GM12878 (cell line): ENCODE data around the gene PTPRU. TPM values are rescaled to one million over a fixed set of nuclear protein-coding genes. Genes with fewer than 3 reads are reported as not detected.

Experiments used
- ATAC-seq: fragments of 200-7000 bp; cut with Tn5 transposase; 3 replicates; pipeline ENCODE4 v1.9.1; 2020; ENCODE audit warnings: mild to moderate bottlenecking, moderate library complexity
- BruUV-seq: library from RNA; stranded (reverse); fragments of 400-500 nt; replicated peaks from 2 replicates; lab custom pipeline; 2021; lab: Mats Ljungman, UMichigan
- CTCF ChIA-PET: fragments of 300-600 bp; sonication (Branson Sonifier 250); formaldehyde crosslinking; extraction: SDS; loops from one replicate; lab custom pipeline; 2021; ENCODE audit warnings: inconsistent platforms; lab: Yijun Ruan, JAX
- POLR2A ChIA-PET: fragments of 350-600 bp; formaldehyde crosslinking; extraction: SDS; loops from one replicate; lab custom pipeline; 2021; ENCODE audit warnings: inconsistent platforms; lab: Charles Lee
- RAD21 ChIA-PET: fragments of 300-600 bp; sonication (Branson Sonifier 250); formaldehyde crosslinking; loops from one replicate; lab custom pipeline; 2023; ENCODE audit warnings: antibody characterized with exemption; ENCODE audit not compliant: unreplicated experiment; lab: Charles Lee
- SMC1A ChIA-PET: fragments of 300-600 bp; sonication (Branson Sonifier 250); formaldehyde crosslinking; loops from one replicate; lab custom pipeline; 2023; ENCODE audit not compliant: unreplicated experiment, uncharacterized antibody; lab: Charles Lee
- DNase-seq: peaks from one replicate; pipeline ENCODE4 v3.0.0-alpha.2; 2011; ENCODE audit warnings: low read depth, low spot score
- FAIRE-seq: peaks from 3 replicates; lab custom pipeline; 2011; peaks lifted over from hg19 to GRCh38; lab: Jason Lieb, UNC
- H2AFZ ChIP-seq: 2 replicates; pipeline ENCODE4 v1.6.0; 2011; ENCODE audit warnings: low read depth, low read length, control low read depth; ENCODE audit not compliant: control insufficient read depth
- H3K27ac ChIP-seq: 2 replicates; pipeline ENCODE4 v1.5.1; 2011; ENCODE audit warnings: control low read depth; ENCODE audit not compliant: control insufficient read depth, insufficient read depth
- H3K27me3 ChIP-seq, 2 experiments: replicated peaks in 1 of 2; 2 replicates each; pipeline versions ENCODE4 v1.6.0 to v1.6.1; 2011; ENCODE audit warnings: low read length in 1 of 2; ENCODE audit not compliant: control insufficient read depth in 2 of 2, insufficient read depth in 2 of 2
- H3K36me3 ChIP-seq, 2 experiments: 2 replicates each; pipeline ENCODE4 v1.5.1; 2011; ENCODE audit warnings: low read length in 1 of 2; ENCODE audit not compliant: control insufficient read depth in 2 of 2, insufficient read depth in 2 of 2
- H3K4me1 ChIP-seq: 2 replicates; pipeline ENCODE4 v1.6.1; 2011; ENCODE audit warnings: mild to moderate bottlenecking, low read length, moderate library complexity, mixed read lengths; ENCODE audit not compliant: control insufficient read depth, insufficient read depth
- H3K4me2 ChIP-seq: 2 replicates; pipeline ENCODE4 v1.6.0; 2011; ENCODE audit warnings: control low read depth; ENCODE audit not compliant: control insufficient read depth, insufficient read depth
- H3K4me3 ChIP-seq: fragments of 200-600 bp; sonication (generic); 2 replicates; pipeline ENCODE4 v1.5.1; 2016
- H3K79me2 ChIP-seq: 2 replicates; pipeline ENCODE4 v1.6.0; 2011; ENCODE audit warnings: low read length; ENCODE audit not compliant: control insufficient read depth, insufficient read depth
- H3K9ac ChIP-seq: 2 replicates; pipeline ENCODE4 v1.8.0; 2011; ENCODE audit warnings: low read length, control low read depth, mixed read lengths; ENCODE audit not compliant: control insufficient read depth, insufficient read depth
- H3K9me3 ChIP-seq: replicated peaks from 3 replicates; pipeline ENCODE4 v1.5.1; 2011; ENCODE audit warnings: mild to moderate bottlenecking, low read length; ENCODE audit not compliant: control insufficient read depth, insufficient read depth
- H4K20me1 ChIP-seq: 2 replicates; pipeline ENCODE4 v1.6.0; 2011; ENCODE audit not compliant: control insufficient read depth, insufficient read depth
- ATF7 ChIP-seq: fragments of 450-650 bp; IDR thresholded peaks from 2 replicates; pipeline ENCODE4 v1.6.1; 2016; ENCODE audit warnings: low read depth, mild to moderate bottlenecking
- BACH1 ChIP-seq: fragments of 450-650 bp; IDR thresholded peaks from 2 replicates; pipeline ENCODE4 v1.6.1; 2017; ENCODE audit warnings: mild to moderate bottlenecking, borderline replicate concordance
- CEBPB ChIP-seq, 2 experiments: fragments of 150-350 bp in 1 of 2; IDR thresholded peaks; 2 replicates each; pipeline ENCODE4 v1.6.1; 2012 to 2014; ENCODE audit warnings: low read depth in 2 of 2, low read length in 2 of 2, borderline replicate concordance in 1 of 2, inconsistent platforms in 1 of 2
- CHD2 ChIP-seq: IDR thresholded peaks from 2 replicates; pipeline ENCODE4 v1.6.1; 2011; ENCODE audit warnings: low read depth, low read length, improper control_type of control experiment, borderline replicate concordance
- EED ChIP-seq: sonication (generic); IDR thresholded peaks from 2 replicates; pipeline ENCODE4 v1.6.1; 2016; ENCODE audit warnings: antibody characterized with exemption, low read depth
- HCFC1 ChIP-seq: fragments of 150-350 bp; IDR thresholded peaks from 2 replicates; pipeline ENCODE4 v1.6.1; 2014; ENCODE audit warnings: low read length
- JUND ChIP-seq: IDR thresholded peaks from 2 replicates; pipeline ENCODE4 v1.6.1; 2012; ENCODE audit warnings: low read depth, mild to moderate bottlenecking, low read length, improper control_type of control experiment, moderate library complexity
- MYC ChIP-seq: IDR thresholded peaks from 2 replicates; pipeline ENCODE4 v1.6.1; 2011; ENCODE audit warnings: mild to moderate bottlenecking, low read length, moderate library complexity, inconsistent platforms; ENCODE audit not compliant: insufficient read depth, insufficient replicate concordance, insufficient read length, severe bottlenecking
- NR2F1 ChIP-seq: fragments of 450-650 bp; conservative IDR thresholded peaks from 2 replicates; pipeline ENCODE4 v1.6.1; 2017; ENCODE audit warnings: mild to moderate bottlenecking
- POLR2AphosphoS2 ChIP-seq: IDR thresholded peaks from 2 replicates; pipeline ENCODE4 v1.6.1; 2011; ENCODE audit warnings: low read depth, mild to moderate bottlenecking, low read length, improper control_type of control experiment, moderate library complexity
- POLR2AphosphoS5 ChIP-seq: IDR thresholded peaks from 2 replicates; pipeline ENCODE4 v1.6.1; 2011; ENCODE audit warnings: mild to moderate bottlenecking, low read length, inconsistent platforms
- POU2F2 ChIP-seq: IDR thresholded peaks from 3 replicates; pipeline ENCODE4 v1.6.1; 2011; ENCODE audit warnings: low read depth, mild to moderate bottlenecking, low read length, borderline replicate concordance
- TCF7 ChIP-seq: IDR thresholded peaks from 2 replicates; pipeline ENCODE4 v1.6.1; 2014; ENCODE audit warnings: antibody characterized with exemption, borderline replicate concordance
- WRNIP1 ChIP-seq: IDR thresholded peaks from 2 replicates; pipeline ENCODE4 v1.6.1; 2011; ENCODE audit warnings: low read depth, low read length, improper control_type of control experiment, borderline replicate concordance
- ZBED1 ChIP-seq: IDR thresholded peaks from 2 replicates; pipeline ENCODE4 v1.6.1; 2016; ENCODE audit warnings: borderline replicate concordance
- ZNF217 ChIP-seq: fragments of 450-650 bp; IDR thresholded peaks from 2 replicates; pipeline ENCODE4 v1.6.1; 2017; ENCODE audit warnings: antibody characterized with exemption, mild to moderate bottlenecking
- WGBS: methylation state at CpG from one replicate; pipeline ENCODE4 v1.1.6; 2016; ENCODE audit warnings: low lambda C conversion rate; ENCODE audit not compliant: insufficient replicate concordance, insufficient coverage; ENCODE audit errors: missing lambda C conversion rate; 5-methylcytosine and 5-hydroxymethylcytosine counted together
- in situ Hi-C: fragments of 300-500 bp; cut with MboI; formaldehyde crosslinking; loops from 9 replicates; pipeline ENCODE4 v1.14.3; 2018; ENCODE audit warnings: mixed read lengths
- intact Hi-C: fragments of 100-400 bp; cut with micrococcal nuclease; formaldehyde crosslinking; loops from one replicate; pipeline ENCODE4 v1.14.2; 2022; ENCODE audit not compliant: unreplicated experiment
- polyA plus RNA-seq, 11 experiments: library from polyadenylated mRNA; depleted of rRNA in 4 of 11; unstranded in 6 of 11; stranded (reverse) in 5 of 11; fragments of >200 nt; fragmentation: Nextera tagmentation in 4 of 11; fragmentation: Illumina TruSeq in 1 of 11; extraction: Ambion mirVana in 4 of 11; extraction: Trizol in 1 of 11; gene quantifications; 1 replicate in 1 of 11; 2 replicates in 10 of 11; pipeline versions ENCODE4 v1.2.1 to v1.2.3, GENCODE V29; 2011 to 2016; ENCODE audit warnings: inconsistent platforms in 2 of 11, missing spikeins in 2 of 11, low read depth in 1 of 11
- total RNA-seq, 4 experiments: library from RNA; depleted of rRNA in 3 of 4; stranded (reverse); fragments of >200 nt in 3 of 4; fragmentation: Illumina TruSeq in 1 of 4; extraction: Trizol in 1 of 4; gene quantifications; 2 replicates each; pipeline versions ENCODE4 v1.2.1 to v1.2.3, GENCODE V29; 2013 to 2021

The PTPRU gene
- total and polyA plus RNA-seq, 10 of the 15 experiments (the other 5 are each of a cell fraction or from before 2014, with no cell fraction given), result 0.04 to 2.5 (median 0.73) TPM

DNA sequence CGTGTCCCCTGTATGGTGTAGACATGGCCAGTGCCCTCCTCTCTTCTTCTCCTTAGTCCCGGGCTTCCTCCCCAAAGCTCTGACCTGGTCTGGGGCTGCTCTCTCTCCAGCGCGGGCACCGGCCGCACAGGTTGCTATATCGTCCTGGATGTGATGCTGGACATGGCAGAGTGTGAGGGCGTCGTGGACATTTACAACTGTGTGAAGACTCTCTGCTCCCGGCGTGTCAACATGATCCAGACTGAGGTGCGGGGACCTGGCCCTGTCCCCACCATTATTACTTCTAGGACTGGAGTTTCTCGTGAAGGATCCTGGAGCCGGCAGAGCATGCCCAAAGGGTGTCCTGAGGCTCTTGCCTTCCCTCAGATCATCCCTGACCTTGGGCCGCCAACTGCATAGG, 78.9 kb downstream of the PTPRU start:
- ChIA-PET POLR2A (no interaction called here), RAD21 (no interaction called here), CTCF (no interaction called here), SMC1A (no interaction called here)
- DNase-seq (no peak), ATAC-seq (no peak), FAIRE-seq (no peak)
- Histone ChIP-seq H3K4me3 (no peak overlapping the region), H3K27ac (no peak overlapping the region), H4K20me1 (no peaks in the 10 kb centered on the region), H3K4me2 (no peak overlapping the region), H3K9me3 (no peaks in the 10 kb centered on the region), H2AFZ (no peak overlapping the region), H3K27me3 (no peaks in the 10 kb centered on the region), H3K79me2 (no peaks in the 10 kb centered on the region), H3K9ac (no peak overlapping the region), H3K36me3 (no peaks in the 10 kb centered on the region), H3K4me1 (no peaks in the 10 kb centered on the region)
- WGBS, result 49% methylated on average over 14 of the region's 15 CpGs
- no peak for TF ChIP-seq NR2F1
- no peak for TF ChIP-seq WRNIP1
- no peak for TF ChIP-seq ATF7
- no peak for TF ChIP-seq JUND
- no peak for TF ChIP-seq BACH1
- TF ChIP-seq TCF7, result no peak
- TF ChIP-seq ZBED1, result no peak
- no peak for TF ChIP-seq POLR2AphosphoS2
- no peak for TF ChIP-seq POU2F2
- TF ChIP-seq CHD2, result no peak
- TF ChIP-seq CEBPB (IDR thresholded peaks at IDR 0.05; ENCODE audit: borderline replicate concordance in 1 of 2, low read depth in 2 of 2, low read length in 2 of 2), result no peak
- no peak for TF ChIP-seq POLR2AphosphoS5
- TF ChIP-seq EED, result no peak
- no peak for TF ChIP-seq MYC
- TF ChIP-seq HCFC1, result no peak
- no peak for TF ChIP-seq ZNF217
- in situ Hi-C loops, result no loop called here
- intact Hi-C loops, result no loop called here
- BruUV-seq, result no TSS peak
